ENCODE measurements around the gene PKIB. TPM values are rescaled to one million over a fixed set of nuclear protein-coding genes. Genes with fewer than 3 reads are reported as not detected.

Gene PKIB
- total RNA-seq, 1 donor from 2014 or later: 74.6 TPM

DNA sequence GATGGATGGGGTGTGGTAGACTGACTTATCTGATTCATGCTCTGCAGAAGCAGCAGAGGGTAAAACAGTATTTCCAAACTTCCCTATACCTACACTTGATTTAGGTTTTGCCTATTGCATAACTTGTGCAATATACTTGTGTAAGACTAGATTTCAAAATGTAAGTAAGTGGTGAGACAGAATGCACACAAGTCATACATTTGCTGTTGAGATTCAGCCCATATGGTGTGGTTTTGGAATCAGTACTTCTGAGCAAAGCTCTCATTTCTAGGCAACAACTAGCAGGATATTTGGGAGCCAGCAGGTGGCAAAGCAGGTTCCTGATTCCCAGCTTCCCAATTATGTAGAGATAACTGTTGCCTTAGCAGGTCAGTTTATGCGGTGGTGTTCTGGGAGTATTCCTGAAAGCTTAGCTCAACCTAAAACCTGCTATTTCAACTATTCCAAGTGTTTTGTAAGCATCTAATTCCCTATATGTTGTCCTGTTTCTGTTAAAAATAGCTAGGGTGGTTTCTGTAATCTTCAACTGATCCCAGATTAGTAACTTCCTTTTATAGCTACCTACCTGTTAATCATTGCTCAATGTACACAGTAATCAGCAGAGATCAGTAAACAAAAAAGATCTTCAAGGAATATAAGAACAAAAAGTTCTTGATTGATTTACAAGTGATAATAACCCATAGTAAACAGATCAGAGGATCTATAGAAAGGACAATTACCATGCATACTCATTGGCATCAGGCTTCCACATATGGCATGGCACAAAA, 160.8 kb downstream of the PKIB start:
- H3K79me2 ChIP-seq (ENCODE audit: insufficient read depth, low read length): no peaks in the 10 kb centered on the region
- no peaks in the 10 kb centered on the region for H4K20me1 ChIP-seq (ENCODE audit: insufficient read depth, low read length)
- H2AFZ ChIP-seq (ENCODE audit: low read depth, low read length): no peak overlapping the region
- no peak for DNase-seq (ENCODE audit: low read depth)
- Mint-ChIP-seq H3K4me1 (ENCODE audit: low read depth, unreplicated experiment) (no peaks in the 10 kb centered on the region), H3K36me3 (ENCODE audit: low read depth, unreplicated experiment) (no peaks in the 10 kb centered on the region), H3K27ac (ENCODE audit: unreplicated experiment) (no peak overlapping the region), H3K9me3 (ENCODE audit: unreplicated experiment) (no peaks in the 10 kb centered on the region), H3K4me3 (ENCODE audit: unreplicated experiment) (no peak overlapping the region), H3K27me3 (ENCODE audit: low read depth, unreplicated experiment) (no peaks in the 10 kb centered on the region)
- H3K4me3 ChIP-seq (ENCODE audit: insufficient read depth, low read depth, low read length): no peak overlapping the region
- H3K27me3 ChIP-seq (ENCODE audit: insufficient read depth, low read length): no peaks in the 10 kb centered on the region
- no peaks in the 10 kb centered on the region for H3K4me1 ChIP-seq (ENCODE audit: insufficient read depth, low read length)
- H3K27ac ChIP-seq (ENCODE audit: low read depth, low read length): no peak overlapping the region
- H3K9ac ChIP-seq (ENCODE audit: low read length): no peak overlapping the region
- no peaks in the 10 kb centered on the region for H3K36me3 ChIP-seq (ENCODE audit: insufficient read depth, low read length)
- TF ChIP-seq, protein P1, sequence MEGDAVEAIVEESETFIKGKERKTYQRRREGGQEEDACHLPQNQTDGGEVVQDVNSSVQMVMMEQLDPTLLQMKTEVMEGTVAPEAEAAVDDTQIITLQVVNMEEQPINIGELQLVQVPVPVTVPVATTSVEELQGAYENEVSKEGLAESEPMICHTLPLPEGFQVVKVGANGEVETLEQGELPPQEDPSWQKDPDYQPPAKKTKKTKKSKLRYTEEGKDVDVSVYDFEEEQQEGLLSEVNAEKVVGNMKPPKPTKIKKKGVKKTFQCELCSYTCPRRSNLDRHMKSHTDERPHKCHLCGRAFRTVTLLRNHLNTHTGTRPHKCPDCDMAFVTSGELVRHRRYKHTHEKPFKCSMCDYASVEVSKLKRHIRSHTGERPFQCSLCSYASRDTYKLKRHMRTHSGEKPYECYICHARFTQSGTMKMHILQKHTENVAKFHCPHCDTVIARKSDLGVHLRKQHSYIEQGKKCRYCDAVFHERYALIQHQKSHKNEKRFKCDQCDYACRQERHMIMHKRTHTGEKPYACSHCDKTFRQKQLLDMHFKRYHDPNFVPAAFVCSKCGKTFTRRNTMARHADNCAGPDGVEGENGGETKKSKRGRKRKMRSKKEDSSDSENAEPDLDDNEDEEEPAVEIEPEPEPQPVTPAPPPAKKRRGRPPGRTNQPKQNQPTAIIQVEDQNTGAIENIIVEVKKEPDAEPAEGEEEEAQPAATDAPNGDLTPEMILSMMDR (IDR thresholded peaks at IDR 0.05; ENCODE audit: insufficient read depth, low read depth, low read length): no peak
- no peak for TF ChIP-seq EZH2 (IDR thresholded peaks at IDR 0.05; ENCODE audit: insufficient read depth, low read length)
- H3K9me3 ChIP-seq (ENCODE audit: insufficient read depth, low read depth, low read length): no peaks in the 10 kb centered on the region
- no peak overlapping the region for H3K4me2 ChIP-seq (ENCODE audit: low read length)
- FAIRE-seq: no peak

DNA sequence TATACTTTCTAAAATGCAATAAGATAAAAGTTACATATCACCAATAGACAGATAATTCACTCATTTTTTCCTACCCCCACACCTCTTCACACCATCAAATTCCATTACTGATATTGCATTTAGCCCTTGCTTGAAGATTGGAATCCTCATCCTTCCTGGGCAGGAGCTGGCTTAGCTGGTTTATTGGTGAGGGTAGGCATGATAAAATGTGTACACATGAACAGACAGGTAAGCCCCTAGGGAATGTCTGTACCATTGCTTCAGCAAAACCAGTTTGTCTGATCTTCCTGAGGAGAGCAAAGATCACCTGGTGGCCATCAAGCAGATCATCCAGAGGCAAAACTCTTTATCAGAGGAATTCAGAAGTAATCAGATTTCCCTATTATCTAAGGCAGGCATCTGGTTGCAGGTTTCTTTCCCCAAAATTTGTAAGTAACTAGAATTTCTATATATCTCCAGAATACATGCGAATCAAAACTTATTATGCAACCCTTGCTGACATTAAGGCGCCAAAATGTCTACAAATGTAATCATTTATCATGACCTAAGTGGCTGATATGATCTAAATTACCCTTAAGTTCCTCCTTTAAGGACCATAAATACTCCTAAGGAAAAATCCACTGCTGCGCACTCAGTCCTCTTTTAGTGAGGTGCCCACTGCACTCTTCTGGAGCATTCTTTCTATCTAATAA, 162.7 kb downstream of the PKIB start:
- DNase-seq (ENCODE audit: low read depth): no peak
- H3K36me3 ChIP-seq (ENCODE audit: insufficient read depth, low read length): no peaks in the 10 kb centered on the region
- H3K27ac Mint-ChIP-seq (ENCODE audit: unreplicated experiment): no peak overlapping the region
- H3K4me3 ChIP-seq (ENCODE audit: insufficient read depth, low read depth, low read length): no peak overlapping the region
- H3K27me3 ChIP-seq (ENCODE audit: insufficient read depth, low read length): no peaks in the 10 kb centered on the region
- H3K4me1 Mint-ChIP-seq (ENCODE audit: low read depth, unreplicated experiment): no peaks in the 10 kb centered on the region
- no peaks in the 10 kb centered on the region for H3K36me3 Mint-ChIP-seq (ENCODE audit: low read depth, unreplicated experiment)
- H3K4me1 ChIP-seq (ENCODE audit: insufficient read depth, low read length): no peaks in the 10 kb centered on the region
- no peak overlapping the region for H3K4me3 Mint-ChIP-seq (ENCODE audit: unreplicated experiment)
- no peaks in the 10 kb centered on the region for H3K9me3 Mint-ChIP-seq (ENCODE audit: unreplicated experiment)
- no peaks in the 10 kb centered on the region for H3K9me3 ChIP-seq (ENCODE audit: insufficient read depth, low read depth, low read length)
- no peak overlapping the region for H3K4me2 ChIP-seq (ENCODE audit: low read length)
- no peak for TF ChIP-seq EZH2 (IDR thresholded peaks at IDR 0.05; ENCODE audit: insufficient read depth, low read length)
- TF ChIP-seq, protein P1 (IDR thresholded peaks at IDR 0.05; ENCODE audit: insufficient read depth, low read depth, low read length): no peak
- no peak overlapping the region for H3K27ac ChIP-seq (ENCODE audit: low read depth, low read length)
- no peaks in the 10 kb centered on the region for H3K79me2 ChIP-seq (ENCODE audit: insufficient read depth, low read length)
- FAIRE-seq: no peak
- H3K27me3 Mint-ChIP-seq (ENCODE audit: low read depth, unreplicated experiment): no peaks in the 10 kb centered on the region
- H3K9ac ChIP-seq (ENCODE audit: low read length): no peak overlapping the region
- H2AFZ ChIP-seq (ENCODE audit: low read depth, low read length): no peak overlapping the region
- no peaks in the 10 kb centered on the region for H4K20me1 ChIP-seq (ENCODE audit: insufficient read depth, low read length)

Other genes with a start within 250 kb of the PKIB start
- 9.2 and 9.3 TPM in 2 replicates for gene HSF2, start 210.8 kb upstream of the PKIB start, total RNA-seq
- gene SERINC1, start 138.6 kb upstream of the PKIB start, total RNA-seq: 203 and 227 TPM in 2 replicates
- gene FABP7, start 169.3 kb downstream of the PKIB start, total RNA-seq: 0.43 and 1.1 TPM in 2 replicates
- gene SMPDL3A, start 178.9 kb downstream of the PKIB start, total RNA-seq: 6.9 and 7.3 TPM in 2 replicates

Measured in astrocyte (in vitro differentiated cells and primary cell).